ENCODE measurements around the gene POMT1. TPM values are rescaled to one million over a fixed set of nuclear protein-coding genes. Genes with fewer than 3 reads are reported as not detected.

The POMT1 gene
- total and polyA plus RNA-seq, 2 of the 8 experiments (the other 6 are each of a cell fraction or from before 2014, with no cell fraction given) = 22.3 to 33.2 TPM

DNA sequence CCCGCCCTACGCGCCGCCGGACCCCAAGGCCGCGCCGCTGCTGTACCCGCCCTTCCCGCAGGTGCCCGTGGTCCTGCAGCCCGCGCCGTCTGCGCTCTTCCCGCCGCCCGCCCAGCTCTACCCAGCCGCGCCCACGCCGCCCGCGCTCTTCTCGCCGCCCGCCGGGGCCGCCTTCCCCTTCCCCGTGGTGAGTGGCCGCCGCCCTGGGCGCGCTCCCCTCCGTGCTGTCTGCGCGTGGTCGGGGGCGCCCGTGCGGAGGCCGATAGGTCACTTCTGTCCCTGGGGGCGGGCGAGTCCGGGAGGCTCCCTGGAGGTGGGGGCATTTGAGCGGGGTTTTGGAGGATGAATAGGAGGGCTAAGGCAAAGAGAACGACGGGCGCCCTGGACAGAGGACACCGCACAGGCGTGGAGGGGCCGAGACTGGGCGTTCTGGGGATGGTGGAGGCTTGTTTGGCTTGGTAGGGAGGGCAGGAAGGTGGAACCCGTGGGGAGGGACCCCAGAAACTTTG is 52.2 kb downstream of the POMT1 start:
- peak overlapping the region; percentile 58 to 72 for H3K4me2 ChIP-seq (ENCODE audit: insufficient read depth in 1 of 2, low read depth in 2 of 2, low read length in 2 of 2)
- H3K4ac ChIP-seq (replicated peaks; ENCODE audit: insufficient read length, low read depth, low read length) = no peak overlapping the region
- no peak overlapping the region for H2AK5ac ChIP-seq (ENCODE audit: low read depth, low read length)
- no peak overlapping the region for H3K27ac ChIP-seq (ENCODE audit: low read depth, low read length)
- no peak for FAIRE-seq
- H4K8ac ChIP-seq (ENCODE audit: extremely low read depth, insufficient read depth, low read length) = no peak overlapping the region
- no peak overlapping the region for H3K18ac ChIP-seq (ENCODE audit: extremely low read depth, low read length)
- H2BK120ac ChIP-seq (replicated peaks; ENCODE audit: low read depth, low read length) = no peak overlapping the region
- no peak overlapping the region for H2BK20ac ChIP-seq (ENCODE audit: low read length)
- ChIA-PET CTCF (ENCODE audit: partially characterized antibody) (no interaction called here), POLR2A (ENCODE audit: partially characterized antibody) (interaction anchor here (0.8 to 1.5 kb wide), 4 partner anchors 8 to 54 kb away, joined by 3 to 5 read pairs (median 4); partner anchors contain the start of gene PRRT1B)
- no peaks in the 10 kb centered on the region for H3K79me1 ChIP-seq (ENCODE audit: low read depth, low read length)
- H2BK5ac ChIP-seq (ENCODE audit: low read depth, low read length) = no peak overlapping the region
- no peak overlapping the region for H4K5ac ChIP-seq (ENCODE audit: insufficient read length, low read depth, low read length)
- peak in 1 of 2 experiments; percentile 60 for DNase-seq (ENCODE audit: low read depth in 1 of 2, low spot score in 2 of 2)
- no peak overlapping the region for H3K14ac ChIP-seq (ENCODE audit: insufficient read length)
- H2BK12ac ChIP-seq (ENCODE audit: low read depth, low read length) = no peak overlapping the region
- no peak overlapping the region; the same call in 1 of the 2 replicates for H2AFZ ChIP-seq (ENCODE audit: low read length)
- H3K23me2 ChIP-seq (ENCODE audit: low read depth, low read length) = peaks cover 11% of the 10 kb centered on the region; the same call in 1 of the 2 replicates
- H3K27me3 ChIP-seq (replicated peaks in 1 of 4; ENCODE audit: control insufficient read depth in 3 of 4, extremely low read depth in 1 of 4, insufficient read depth in 3 of 4, low read length in 3 of 4) = peaks cover 13 to 34% (median 29%) of the 10 kb centered on the region in 4 experiments
- H3K56ac ChIP-seq (replicated peaks; ENCODE audit: insufficient read length, low read depth, low read length) = no peak overlapping the region
- H2BK15ac ChIP-seq (ENCODE audit: low read length) = no peak overlapping the region
- peak overlapping the region; percentile 7 to 75 (median 26); a peak in 6 of 8 replicates for H3K4me3 ChIP-seq (ENCODE audit: extremely low read depth in 1 of 4, insufficient read depth in 2 of 4, low read depth in 3 of 4, low read length in 4 of 4)
- H4K91ac ChIP-seq (replicated peaks; ENCODE audit: insufficient read length, low read length) = no peak overlapping the region
- H3K9me3 ChIP-seq (ENCODE audit: insufficient read depth in 2 of 2, low read depth in 1 of 2, low read length in 1 of 2) = peaks cover 7 to 11% of the 10 kb centered on the region in 2 experiments
- H3K79me2 ChIP-seq (ENCODE audit: control insufficient read depth in 1 of 2, insufficient read depth in 2 of 2, low read length in 2 of 2) = no peaks in the 10 kb centered on the region
- no peak overlapping the region for H3K9ac ChIP-seq (replicated peaks in 1 of 4; ENCODE audit: extremely low read depth in 1 of 4, low read depth in 3 of 4, low read length in 3 of 4)
- H4K20me1 ChIP-seq (replicated peaks in 1 of 2; ENCODE audit: control insufficient read depth in 1 of 2, insufficient read depth in 2 of 2, low read length in 2 of 2) = peaks cover 0 to 2% of the 10 kb centered on the region in 2 experiments
- 32% methylated on average over 8 of the region's 54 CpGs; no CpG with 5 or more reads in 1 of the 2 experiments for WGBS, 2 experiments (ENCODE audit: extremely low coverage in 1 of 2, insufficient coverage in 1 of 2, insufficient read length in 1 of 2, insufficient replicate concordance in 2 of 2, low coverage in 1 of 2, low lambda C conversion rate in 2 of 2, missing lambda C conversion rate in 1 of 2)
- H3K23ac ChIP-seq (ENCODE audit: insufficient read length) = no peak overlapping the region
- H3K36me3 ChIP-seq (ENCODE audit: control insufficient read depth in 2 of 4, insufficient read depth in 4 of 4, low read length in 3 of 4) = no peaks in the 10 kb centered on the region
- H3K4me1 ChIP-seq (replicated peaks in 1 of 4; ENCODE audit: control insufficient read depth in 3 of 4, insufficient read depth in 4 of 4, low read length in 3 of 4) = no peaks in the 10 kb centered on the region; a peak in 2 of 7 replicates
- TF ChIP-seq CBX8 (IDR thresholded peaks at IDR 0.05; ENCODE audit: borderline replicate concordance, low read depth, low read length) = no peak
- TF ChIP-seq EZH2 (IDR thresholded peaks at IDR 0.05; ENCODE audit: low read depth, low read length, severe bottlenecking) = peak; percentile 74
- TF ChIP-seq BACH1 (IDR thresholded peaks at IDR 0.05; ENCODE audit: low read length) = 0 out of 2 replicates have a peak, but pooled peaks have one; percentile 15
